Measurements from ENCODE around the gene EGFLAM. TPM values are rescaled to one million over a fixed set of nuclear protein-coding genes. Genes with fewer than 3 reads are reported as not detected.

Gene EGFLAM
- total RNA-seq, result 2.6 and 4.3 TPM in 2 replicates

GRCh38 chr5:38258319-38259061 is at the start of gene EGFLAM:
Gene EGFLAM (plus strand): TSS chr5:38258559. CDS start chr5:38258755, 196 bp downstream.

